SK-N-SH (cell line): ENCODE measurements around the gene TRIM71. TPM values are rescaled to one million over a fixed set of nuclear protein-coding genes. Genes with fewer than 3 reads are reported as not detected.

Experiments
- CTCF ChIA-PET: fragments of 300-600, 350-600 bp; formaldehyde crosslinking; extraction: SDS; loops from one replicate; lab custom pipeline; 2021; lab: Yijun Ruan, JAX
- POLR2A ChIA-PET: fragments of 350-600 bp; sonication (Branson Sonifier 250); formaldehyde crosslinking; extraction: SDS; loops from one replicate; lab custom pipeline; 2020; ENCODE audit warnings: antibody characterized with exemption, inconsistent platforms; lab: Yijun Ruan, JAX
- DNase-seq: peaks from one replicate; pipeline ENCODE4 v3.0.0; 2012
- H2AFZ ChIP-seq: fragments of 200-600 bp; sonication (generic); 2 replicates; pipeline ENCODE4 v1.8.1; 2016; ENCODE audit warnings: antibody characterized with exemption, mild to moderate bottlenecking, low read depth
- H3F3A ChIP-seq: fragments of 200-600 bp; sonication (generic); replicated peaks from 2 replicates; pipeline ENCODE3; 2016; ENCODE audit warnings: antibody characterized with exemption, mild to moderate bottlenecking; ENCODE audit not compliant: insufficient read depth
- H3K27ac ChIP-seq, 2 experiments: fragments of 200-500 bp in 1 of 2; fragments of 200-600 bp in 1 of 2; sonication (Bioruptor generic) in 1 of 2; sonication (generic), shearing (Covaris generic) in 1 of 2; 2 replicates each; pipeline versions ENCODE4 v1.5.1 to v1.6.1; 2014 to 2016; ENCODE audit warnings: low read depth in 2 of 2, inconsistent platforms in 1 of 2, low read length in 1 of 2, mild to moderate bottlenecking in 1 of 2, mixed read lengths in 1 of 2
- H3K27me3 ChIP-seq: fragments of 200-600 bp; sonication (generic), shearing (Covaris generic); 2 replicates; pipeline ENCODE4 v1.6.1; 2016; ENCODE audit warnings: mixed run types; ENCODE audit not compliant: insufficient read depth
- H3K36me3 ChIP-seq, 2 experiments: fragments of 200-500 bp in 1 of 2; fragments of 200-600 bp in 1 of 2; sonication (Bioruptor generic) in 1 of 2; sonication (generic) in 1 of 2; replicated peaks in 1 of 2; 2 replicates each; pipeline versions ENCODE3 to v1.5.1; 2014 to 2016; ENCODE audit warnings: low read length in 1 of 2, mild to moderate bottlenecking in 1 of 2; ENCODE audit not compliant: insufficient read depth in 2 of 2, control insufficient read depth in 1 of 2
- H3K4me1 ChIP-seq, 2 experiments: fragments of 200-500 bp in 1 of 2; fragments of 200-600 bp in 1 of 2; sonication (Bioruptor generic) in 1 of 2; sonication (generic), shearing (Covaris generic) in 1 of 2; 2 replicates each; pipeline versions ENCODE4 v1.5.1 to v1.6.1; 2014 to 2016; ENCODE audit warnings: low read depth in 1 of 2, low read length in 1 of 2, mixed run types in 1 of 2; ENCODE audit not compliant: insufficient read depth in 2 of 2, control insufficient read depth in 1 of 2
- H3K4me2 ChIP-seq: fragments of 200-600 bp; sonication (generic), shearing (Covaris generic); 2 replicates; pipeline ENCODE4 v1.6.1; 2017; ENCODE audit warnings: mixed run types
- H3K4me3 ChIP-seq, 2 experiments: fragments of 200-500 bp in 1 of 2; fragments of 200-600 bp in 1 of 2; sonication (Bioruptor generic) in 1 of 2; sonication (generic), shearing (Covaris generic) in 1 of 2; 2 replicates each; pipeline versions ENCODE4 v1.5.1 to v1.8.1; 2014 to 2016; ENCODE audit warnings: low read depth in 2 of 2, inconsistent platforms in 1 of 2, low read length in 1 of 2, mild to moderate bottlenecking in 1 of 2, mixed read lengths in 1 of 2, moderate library complexity in 1 of 2
- H3K79me2 ChIP-seq: fragments of 200-600 bp; sonication (generic); 2 replicates; pipeline ENCODE4 v1.8.1; 2017; ENCODE audit warnings: mild to moderate bottlenecking; ENCODE audit not compliant: insufficient read depth
- H3K9ac ChIP-seq: fragments of 200-600 bp; sonication (generic); 2 replicates; pipeline ENCODE4 v1.6.1; 2017; ENCODE audit warnings: mixed run types
- H3K9me2 ChIP-seq: fragments of 200-600 bp; sonication (generic); 2 replicates; pipeline ENCODE4 v1.6.1; 2017; ENCODE audit warnings: mixed run types
- H3K9me3 ChIP-seq: fragments of 200-600 bp; sonication (generic); 2 replicates; pipeline ENCODE4 v1.6.1; 2017; ENCODE audit warnings: mixed run types, mild to moderate bottlenecking, moderate library complexity
- H4K20me1 ChIP-seq: fragments of 200-600 bp; sonication (generic); 2 replicates; pipeline ENCODE4 v1.6.1; 2017; ENCODE audit warnings: mild to moderate bottlenecking, mixed run types; ENCODE audit not compliant: insufficient read depth
- MXI1 ChIP-seq: IDR thresholded peaks from 2 replicates; pipeline ENCODE4 v1.6.1; 2012; ENCODE audit warnings: mild to moderate bottlenecking, low read depth, low read length, improper control_type of control experiment
- RAD21 ChIP-seq: IDR thresholded peaks from 2 replicates; pipeline ENCODE4 v1.6.1; 2012; ENCODE audit warnings: mild to moderate bottlenecking, low read length
- RCOR1 ChIP-seq: fragments of 150-350 bp; IDR thresholded peaks from 2 replicates; pipeline ENCODE4 v1.6.1; 2017; ENCODE audit warnings: antibody characterized with exemption, low read length
- REST ChIP-seq: IDR thresholded peaks from 2 replicates; pipeline ENCODE4 v1.6.1; 2012; ENCODE audit warnings: mild to moderate bottlenecking, low read depth, low read length, moderate library complexity
- SMC3 ChIP-seq: IDR thresholded peaks from 2 replicates; pipeline ENCODE4 v1.6.1; 2012; ENCODE audit warnings: low read depth, low read length, improper control_type of control experiment
- TAF1 ChIP-seq: IDR thresholded peaks from 2 replicates; pipeline ENCODE4 v1.6.1; 2012; ENCODE audit warnings: low read depth, mild to moderate bottlenecking, low read length, moderate library complexity, borderline replicate concordance
- USF1 ChIP-seq: IDR thresholded peaks from 2 replicates; pipeline ENCODE4 v1.4.0; 2012; ENCODE audit warnings: low read depth, borderline replicate concordance
- USF2 ChIP-seq: fragments of 150-350 bp; IDR thresholded peaks from 2 replicates; pipeline ENCODE4 v1.6.1; 2017; ENCODE audit warnings: antibody characterized with exemption, low read length, low read depth, borderline replicate concordance
- WGBS: methylation state at CpG from one replicate; pipeline ENCODE4 v1.1.6; 2017; ENCODE audit warnings: low lambda C conversion rate; 5-methylcytosine and 5-hydroxymethylcytosine counted together
- polyA plus RNA-seq, 3 experiments: library from polyadenylated mRNA; depleted of rRNA; stranded (reverse); fragments of >200 nt; gene quantifications; 2 replicates each; pipeline ENCODE4 v1.2.3, GENCODE V29; 2012

Gene TRIM71
- polyA plus RNA-seq, 1 of the 3 experiments (the other 2 are of a cell fraction), result not detected

- no peak for TF ChIP-seq REST
- TF ChIP-seq MXI1, result no peak
- TF ChIP-seq TAF1, result no peak
- TF ChIP-seq RCOR1, result no peak
- TF ChIP-seq RAD21, result no peak
- TF ChIP-seq, all 33 proteins: peak for 0
Observed at GRCh38 chr3:32856355-32856889, 38.6 kb downstream of the TRIM71 start (continued).

- Histone ChIP-seq H3K9me2 (no peaks in the 10 kb centered on the region), H4K20me1 (no peaks in the 10 kb centered on the region), H3K79me2 (no peaks in the 10 kb centered on the region), H3K4me3 (no peak overlapping the region), H2AFZ (no peak overlapping the region), H3K36me3 (no peaks in the 10 kb centered on the region), H3K4me2 (no peak overlapping the region), H3K9me3 (no peaks in the 10 kb centered on the region), H3K4me1 (no peaks in the 10 kb centered on the region), H3K27me3 (no peaks in the 10 kb centered on the region), H3K27ac (no peak overlapping the region), H3F3A (no peaks in the 10 kb centered on the region), H3K9ac (no peak overlapping the region)
- POLR2A ChIA-PET, result no interaction called here
- CTCF ChIA-PET, result no interaction called here
- TF ChIP-seq USF2, result no peak
- no peak for TF ChIP-seq TAF1
- no peak for TF ChIP-seq SMC3
- no peak for TF ChIP-seq USF1
- WGBS, result 55% methylated on average over 6 of the region's 6 CpGs
- DNase-seq, result no peak
Observed at GRCh38 chr3:32856901-32857507, 39.2 kb downstream of the TRIM71 start.
